ENCODE results near the gene SPTAN1.
"Not testable (repeated sequence)": the region's sequence is repeated elsewhere in the genome, so short reads cannot be mapped to it uniquely, and the experiment has no call there.

SPTAN1 gene

GRCh38 chr9:128634111-128634510, 81.7 kb downstream of the SPTAN1 start:
- DNase-seq, result no peak

DNA sequence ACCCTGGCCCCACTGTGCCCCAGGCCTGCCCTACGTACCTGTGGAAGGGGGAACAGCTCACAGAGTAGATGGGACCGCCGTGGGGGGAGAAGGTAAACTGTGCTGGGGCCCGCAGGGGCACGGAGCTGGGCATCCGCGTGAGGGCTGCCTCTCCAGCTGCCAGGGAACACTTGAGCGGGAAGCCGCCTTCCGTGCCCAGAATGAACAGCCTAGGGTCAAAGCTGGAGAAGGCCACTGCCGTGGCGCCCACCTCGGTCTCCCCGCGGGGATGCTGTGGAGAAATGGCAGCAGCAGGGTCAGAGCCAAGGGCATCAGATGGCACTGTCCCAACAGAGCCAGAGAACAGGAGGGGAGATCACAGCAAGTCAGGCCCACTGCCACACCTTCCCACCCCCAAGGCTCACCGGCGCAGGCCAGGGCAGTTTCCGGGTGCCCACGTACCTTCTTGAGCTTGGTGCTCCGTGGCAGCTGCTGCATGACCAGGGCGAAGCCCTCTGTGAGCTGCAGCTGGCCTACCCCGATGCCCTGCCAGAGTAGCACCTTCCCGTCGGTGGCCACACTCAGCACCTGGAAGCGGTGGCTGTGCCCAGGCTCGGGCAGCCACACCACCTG, 82.4 kb downstream of the SPTAN1 start:
- DNase-seq, result no peak

GRCh38 chr9:128635266-128636023, 83.1 kb downstream of the SPTAN1 start:
- DNase-seq, result no peak

DNA sequence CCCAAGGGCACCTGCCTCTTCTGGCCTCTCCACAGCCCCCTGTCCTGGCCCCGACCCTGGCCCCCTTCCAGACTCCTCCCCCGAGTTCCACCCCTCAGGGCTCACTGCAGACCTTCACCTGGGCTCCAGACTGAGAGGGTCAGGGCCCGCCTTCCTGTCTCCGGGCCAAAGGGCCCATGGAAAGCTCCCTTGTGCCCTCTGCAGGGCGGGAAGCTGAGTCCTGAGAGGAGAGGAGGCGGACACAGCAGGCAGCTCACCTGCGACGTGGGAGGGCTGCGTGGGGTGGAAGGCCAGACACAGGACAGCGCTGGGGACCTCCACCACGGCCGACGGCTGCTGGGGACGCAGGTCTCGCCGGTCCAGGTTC, 83.6 kb downstream of the SPTAN1 start:
- no peak for DNase-seq

DNA sequence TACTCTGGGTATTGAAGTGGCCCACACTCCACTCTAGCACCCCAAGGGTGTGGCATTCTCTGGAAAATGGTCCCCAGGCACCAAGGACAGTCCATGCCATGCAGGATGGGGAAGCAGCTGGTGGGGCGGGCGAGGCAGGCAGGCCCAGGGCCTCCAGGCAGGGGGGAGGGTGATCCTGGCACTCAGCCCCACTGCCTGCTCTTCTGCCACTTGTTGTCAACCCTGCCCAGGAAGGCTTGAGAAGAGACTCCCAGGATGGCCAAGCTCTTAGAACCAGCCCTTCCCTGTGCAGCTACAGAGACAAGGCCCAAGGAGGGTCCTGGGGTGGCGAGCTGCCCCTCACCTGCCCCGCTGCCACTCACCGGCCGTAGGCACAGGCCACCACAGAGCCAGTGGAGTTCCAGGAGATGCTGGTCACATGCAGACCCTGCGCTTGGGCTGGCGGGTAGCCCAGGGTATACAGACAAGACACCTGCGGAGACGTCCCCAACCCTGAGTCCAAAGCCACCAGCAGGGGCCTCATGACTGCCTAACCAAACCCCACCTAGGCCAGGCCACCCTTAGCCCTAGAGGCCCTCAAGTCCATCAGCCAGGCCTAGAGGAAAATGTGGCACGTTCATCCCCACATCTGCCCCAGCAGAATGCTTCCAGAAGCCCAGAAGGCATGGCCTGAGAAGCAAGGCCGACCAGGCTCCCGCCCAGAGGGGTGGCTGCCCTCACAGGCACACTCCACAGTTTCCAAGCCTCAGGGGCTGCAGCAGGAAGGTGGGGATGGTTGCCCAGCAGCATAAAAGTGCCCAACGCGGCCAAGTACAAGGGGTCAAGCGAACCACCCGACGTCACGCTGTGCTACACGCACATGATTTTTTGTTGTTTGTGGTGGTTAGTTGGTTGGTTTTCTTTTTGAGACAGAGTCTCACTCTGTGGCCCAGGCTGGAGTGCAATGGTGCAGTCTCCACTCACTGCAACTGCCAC, 84.5 kb downstream of the SPTAN1 start:
- DNase-seq, result no peak

- DNase-seq, result no peak
Measured at GRCh38 chr9:128637656-128638055, 85.3 kb downstream of the SPTAN1 start.

GRCh38 chr9:128638580-128638979, 86.2 kb downstream of the SPTAN1 start:
- peak; percentile 11 for DNase-seq

DNA sequence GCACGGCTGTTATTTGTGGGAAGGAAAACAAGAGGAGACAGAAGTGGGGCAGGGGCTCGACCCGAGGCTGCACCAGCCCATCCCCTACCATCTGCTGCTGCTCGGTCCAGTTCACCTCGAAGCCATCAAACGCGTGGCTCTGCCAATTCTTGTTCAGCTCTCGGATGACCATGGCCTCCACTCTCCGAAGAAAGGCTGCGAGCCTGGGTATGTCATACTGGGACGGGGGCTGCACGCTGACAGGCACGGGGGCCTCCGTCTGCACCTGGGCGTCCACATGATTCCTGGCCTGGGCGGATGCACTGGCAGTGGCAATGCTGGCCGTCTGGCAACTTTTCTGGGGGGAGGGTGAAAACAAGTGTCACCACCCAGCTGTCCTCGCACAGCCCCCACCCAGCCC, 88.2 kb downstream of the SPTAN1 start:
- DNase-seq, result no peak

DNA sequence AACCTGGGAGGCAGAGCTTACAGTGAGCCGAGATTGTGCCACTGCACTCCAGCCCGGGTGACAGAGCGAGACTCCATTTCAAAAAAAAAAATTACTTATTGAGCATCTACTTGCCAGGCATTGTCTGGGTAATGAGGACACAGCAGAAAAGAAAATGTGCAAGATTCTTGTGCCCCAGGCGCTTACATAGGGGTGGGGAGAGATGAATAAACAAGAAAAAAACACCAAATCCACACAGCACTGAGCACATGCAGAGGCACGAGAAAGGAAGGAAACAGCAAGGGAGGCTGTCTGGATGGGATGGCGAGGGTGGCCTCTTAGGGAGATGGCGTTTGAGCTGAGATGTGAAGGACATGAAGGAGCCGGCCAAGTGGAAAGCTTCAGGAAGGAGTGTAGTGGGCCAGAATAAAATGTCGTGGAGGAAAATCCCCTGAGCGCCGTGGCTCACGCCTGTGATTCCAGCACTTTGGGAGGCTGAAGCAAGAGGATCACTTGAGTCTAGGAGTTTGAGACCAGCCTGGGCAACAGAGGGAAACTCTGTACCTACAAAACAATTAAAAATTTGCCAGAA, 90.4 kb downstream of the SPTAN1 start:
- no peak for DNase-seq

- no peak for DNase-seq
Measured at GRCh38 chr9:128643519-128644300, 91.3 kb downstream of the SPTAN1 start.

GRCh38 chr9:128648206-128648605, 95.8 kb downstream of the SPTAN1 start:
- peak; percentile 60 for DNase-seq

DNA sequence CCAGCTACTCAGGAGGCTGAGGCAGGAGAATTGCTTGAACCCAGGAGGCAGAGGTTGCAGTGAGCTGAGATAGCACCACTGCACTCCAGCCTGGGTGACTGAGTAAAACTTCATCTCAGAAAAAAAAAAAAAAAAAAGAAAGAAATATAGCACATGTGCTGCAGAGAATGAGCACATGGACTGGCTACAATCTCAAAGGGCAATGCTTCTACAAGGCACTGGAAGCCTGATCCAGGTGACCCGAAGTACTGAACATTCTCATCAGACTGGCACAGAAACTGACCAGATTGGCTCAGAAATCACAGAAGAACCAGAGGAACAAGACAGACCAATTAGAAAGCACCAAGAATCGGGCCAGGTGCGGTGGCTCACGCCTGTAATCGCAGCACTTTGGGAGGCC, 99.4 kb downstream of the SPTAN1 start:
- no peak for DNase-seq

DNA sequence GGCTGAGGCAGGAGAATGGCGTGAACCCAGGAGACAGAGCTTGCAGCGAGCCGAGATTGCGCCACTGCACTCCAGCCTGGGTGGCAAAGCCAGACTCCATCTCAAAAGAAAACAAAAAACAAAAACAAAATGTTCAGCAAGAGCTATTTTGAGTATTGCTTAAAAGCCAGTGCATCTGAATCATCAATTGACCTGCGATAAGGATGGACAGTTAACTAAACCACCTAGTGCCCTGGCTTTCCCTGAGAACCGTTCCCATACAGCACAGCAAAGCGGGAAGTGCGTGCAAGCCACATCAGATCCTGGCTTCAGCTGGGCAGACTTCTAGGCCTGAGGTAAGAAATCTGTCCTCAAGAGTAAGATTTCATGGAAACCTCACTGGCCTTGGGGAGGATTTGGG, 101.5 kb downstream of the SPTAN1 start:
- no peak for DNase-seq

DNA sequence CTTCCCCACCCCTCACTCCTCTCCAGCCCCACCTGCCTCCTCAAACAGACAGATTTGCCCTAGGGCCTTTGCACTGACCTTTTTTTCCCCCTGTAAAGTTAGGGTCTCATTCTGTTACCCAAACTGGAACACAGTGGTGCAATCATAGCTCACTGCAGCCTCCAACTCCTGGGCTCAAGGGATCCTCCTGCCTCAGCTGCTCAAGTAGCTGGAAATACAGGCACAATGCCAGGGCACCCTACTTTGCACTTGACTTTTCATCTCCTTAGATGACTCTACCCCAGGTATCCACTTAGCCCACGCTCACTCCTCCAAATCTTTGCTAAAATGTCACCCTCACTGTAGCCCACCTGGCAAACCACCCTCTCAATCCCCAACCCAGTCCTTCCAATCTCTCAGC, 102.1 kb downstream of the SPTAN1 start:
- no peak for DNase-seq

GRCh38 chr9:128656416-128657343, 104.3 kb downstream of the SPTAN1 start, which contains the start of gene DYNC2I2:
Gene DYNC2I2, minus strand, starts transcription at chr9:128656847. Its CDS starts 121 bp downstream, at chr9:128656726.
- DNase-seq, result peak; percentile 97

GRCh38 chr9:128657344-128657704, 104.9 kb downstream of the SPTAN1 start:
- no peak for DNase-seq

DNA sequence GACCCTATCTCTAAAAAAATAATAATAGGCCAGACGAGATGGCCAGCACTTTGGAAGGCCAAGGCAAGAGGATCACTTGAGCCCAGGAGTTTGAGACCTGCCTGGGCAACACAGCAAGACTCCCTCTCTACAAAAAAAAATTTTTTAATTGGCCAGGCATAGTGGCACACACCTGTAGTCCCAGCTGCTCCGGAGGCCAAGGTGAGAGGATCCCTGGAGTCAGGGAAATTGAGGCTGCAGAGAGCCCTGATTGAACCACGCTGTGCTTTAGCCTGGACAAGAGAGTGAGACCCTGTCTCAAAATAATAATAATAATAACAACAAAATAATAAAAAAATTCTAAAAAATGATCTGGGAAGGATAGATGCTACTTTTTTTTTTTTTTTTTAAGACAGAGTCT, 105.4 kb downstream of the SPTAN1 start:
- no peak for DNase-seq

DNA sequence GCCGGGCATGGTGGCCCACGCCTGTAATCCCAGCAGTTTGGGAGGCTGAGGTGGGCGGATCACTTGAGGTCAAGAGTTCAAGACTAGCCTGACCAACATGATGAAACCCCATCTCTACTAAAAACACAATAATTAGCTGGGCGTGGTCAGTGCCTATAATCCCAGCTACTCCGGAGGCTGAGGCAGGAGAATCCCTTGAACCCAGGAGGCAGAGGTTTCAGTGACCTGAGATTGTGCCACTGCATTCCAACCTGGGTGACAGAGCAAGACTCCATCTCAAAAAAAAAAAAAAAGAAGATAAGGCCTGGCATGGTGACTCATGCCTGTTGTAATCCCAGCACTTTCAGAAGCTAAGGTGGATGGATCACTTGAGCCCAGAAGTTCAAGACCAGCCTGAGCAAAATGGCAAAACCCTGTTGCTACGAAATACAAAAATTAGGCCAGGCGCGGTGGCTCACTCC, 114.1 kb downstream of the SPTAN1 start:
- DNase-seq, result not testable (repeated sequence)

DNA sequence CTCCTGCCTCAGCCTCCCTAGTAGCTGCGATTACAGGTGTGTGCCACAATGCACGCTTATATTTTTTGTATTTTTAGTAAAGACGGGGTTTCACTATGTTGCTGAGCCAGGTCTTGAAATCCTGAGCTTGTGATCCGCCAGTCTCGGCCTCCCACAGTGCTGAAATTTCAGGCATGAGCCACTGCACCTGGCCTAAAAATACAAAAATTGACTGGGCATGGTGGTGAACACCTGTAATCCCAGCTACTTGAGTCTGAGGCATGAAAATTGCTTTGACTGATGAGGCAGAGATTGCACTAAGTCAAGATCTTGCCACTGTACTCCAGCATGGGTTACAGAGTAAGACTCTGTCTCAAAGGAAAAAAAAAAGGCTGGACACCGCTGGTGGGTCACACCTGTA, 117.4 kb downstream of the SPTAN1 start:
- no peak for DNase-seq

- DNase-seq, result no peak
Measured at GRCh38 chr9:128675382-128675781, 123.0 kb downstream of the SPTAN1 start.

DNA sequence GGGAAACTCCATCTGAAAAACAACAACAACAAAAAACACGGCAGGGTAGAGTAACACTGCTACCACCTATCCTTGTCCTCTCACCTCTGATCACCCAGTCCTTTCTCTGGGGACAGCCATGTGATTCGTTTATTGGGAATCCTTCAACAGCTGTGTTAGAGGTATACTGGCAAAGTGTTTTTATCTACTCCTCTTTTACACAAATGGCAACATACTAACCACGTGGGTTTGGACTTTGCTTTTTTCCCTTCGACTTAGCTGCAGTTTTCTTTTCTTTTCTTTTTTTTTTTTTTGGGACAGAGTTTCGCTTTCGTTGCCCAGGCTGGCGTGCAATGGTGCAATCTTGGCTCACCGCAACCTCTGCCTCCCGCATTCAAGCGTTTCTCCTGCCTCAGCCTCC, 125.4 kb downstream of the SPTAN1 start:
- DNase-seq, result no peak

Data from inflammatory macrophage treated with lipopolysaccharide for 4 hours (primary cell).